DLD1 (cell line): ENCODE data around the gene ALDH18A1.

Experiments
- in situ Hi-C: cut with HindIII; loops from 2 replicates; pipeline ENCODE4 v1.10.0; 2017; ENCODE audit warnings: low sequenced_read_pairs

ALDH18A1 gene

GRCh38 chr10:95651346-95652060 is 5.0 kb downstream of the ALDH18A1 start:
- in situ Hi-C loops, result no loop called here

GRCh38 chr10:95650232-95650631 is 6.3 kb downstream of the ALDH18A1 start:
- in situ Hi-C loops, result no loop called here

- in situ Hi-C loops, result no loop called here
These were observed 8.4 kb downstream of the ALDH18A1 start for GRCh38 chr10:95648138-95648537.

- in situ Hi-C loops, result no loop called here
These were observed 10.4 kb downstream of the ALDH18A1 start for GRCh38 chr10:95646160-95646559.

- in situ Hi-C loops, result no loop called here
These were observed 11.6 kb downstream of the ALDH18A1 start for GRCh38 chr10:95644901-95645300.

GRCh38 chr10:95640891-95641315 is 15.6 kb downstream of the ALDH18A1 start:
- in situ Hi-C loops, result no loop called here

GRCh38 chr10:95637911-95638310 is 18.6 kb downstream of the ALDH18A1 start:
- in situ Hi-C loops, result no loop called here

GRCh38 chr10:95637140-95637539 is 19.4 kb downstream of the ALDH18A1 start:
- in situ Hi-C loops, result no loop called here

- in situ Hi-C loops, result no loop called here
These were observed 21.2 kb downstream of the ALDH18A1 start for GRCh38 chr10:95635319-95635733.

- in situ Hi-C loops, result no loop called here
These were observed 27.7 kb downstream of the ALDH18A1 start for GRCh38 chr10:95628786-95629185.

- in situ Hi-C loops, result no loop called here
These were observed 30.0 kb downstream of the ALDH18A1 start for GRCh38 chr10:95626500-95626899.

- in situ Hi-C loops, result loop anchor here (25.0 kb wide), 1 partner anchor 208 kb away; no protein-coding TSS in a partner anchor
These were observed 36.1 kb downstream of the ALDH18A1 start for GRCh38 chr10:95620415-95620814.

GRCh38 chr10:95618101-95618500 is 38.4 kb downstream of the ALDH18A1 start:
- in situ Hi-C loops, result loop anchor here (25.0 kb wide), 1 partner anchor 206 kb away; no protein-coding TSS in a partner anchor

- in situ Hi-C loops, result loop anchor here (25.0 kb wide), 1 partner anchor 204 kb away; no protein-coding TSS in a partner anchor
These were observed 40.1 kb downstream of the ALDH18A1 start for GRCh38 chr10:95616446-95616845.

- in situ Hi-C loops, result loop anchor here (25.0 kb wide), 1 partner anchor 201 kb away; no protein-coding TSS in a partner anchor
These were observed 43.2 kb downstream of the ALDH18A1 start for GRCh38 chr10:95613330-95613729.

GRCh38 chr10:95610727-95611126 is 45.8 kb downstream of the ALDH18A1 start:
- in situ Hi-C loops, result loop anchor here (25.0 kb wide), 1 partner anchor 198 kb away; no protein-coding TSS in a partner anchor

- in situ Hi-C loops, result loop anchor here (25.0 kb wide), 1 partner anchor 195 kb away; no protein-coding TSS in a partner anchor
These were observed 49.6 kb downstream of the ALDH18A1 start for GRCh38 chr10:95606922-95607321.

- in situ Hi-C loops, result loop anchor here (25.0 kb wide), 1 partner anchor 193 kb away; no protein-coding TSS in a partner anchor
These were observed 51.3 kb downstream of the ALDH18A1 start for GRCh38 chr10:95605163-95605562.

GRCh38 chr10:95604630-95605029 is 51.9 kb downstream of the ALDH18A1 start:
- in situ Hi-C loops, result loop anchor here (25.0 kb wide), 1 partner anchor 192 kb away; no protein-coding TSS in a partner anchor

GRCh38 chr10:95602382-95602781 is 54.1 kb downstream of the ALDH18A1 start:
- in situ Hi-C loops, result loop anchor here (25.0 kb wide), 1 partner anchor 190 kb away; no protein-coding TSS in a partner anchor

- in situ Hi-C loops, result loop anchor here (25.0 kb wide), 1 partner anchor 189 kb away; no protein-coding TSS in a partner anchor
These were observed 55.3 kb downstream of the ALDH18A1 start for GRCh38 chr10:95601116-95601719.

GRCh38 chr10:95600158-95600557 is 56.4 kb downstream of the ALDH18A1 start:
- in situ Hi-C loops, result loop anchor here (25.0 kb wide), 1 partner anchor 188 kb away; no protein-coding TSS in a partner anchor
